HL-60 (cell line): Measurements from ENCODE around the gene GCK.

Experiments
- DNase-seq, 2 experiments: peaks; one replicate each; pipeline ENCODE4 v3.0.0-alpha.2; 2010 to 2020; ENCODE audit warnings: low read depth in 1 of 2, low spot score in 1 of 2
- H3K27ac ChIP-seq: fragments of 250-450 bp; sonication (Bioruptor Pico); replicated peaks from 2 replicates; pipeline ENCODE4 v1.5.1; 2020; ENCODE audit warnings: mild to moderate bottlenecking, moderate library complexity
- H3K27me3 ChIP-seq: fragments of 250-450 bp; sonication (Bioruptor Pico); 2 replicates; pipeline ENCODE4 v1.5.1; 2021; ENCODE audit warnings: mild to moderate bottlenecking, moderate library complexity; ENCODE audit not compliant: insufficient read depth, poor library complexity, severe bottlenecking
- H3K4me3 ChIP-seq: replicated peaks from 2 replicates; pipeline ENCODE4 v1.5.1; 2011; ENCODE audit warnings: mild to moderate bottlenecking, control low read depth, low read length; ENCODE audit not compliant: insufficient read depth
- CTCF ChIP-seq: IDR thresholded peaks from one replicate; pipeline ENCODE4 v1.5.1; 2011; ENCODE audit warnings: low read length, control low read depth, inconsistent platforms; ENCODE audit not compliant: insufficient read depth
- GABPA ChIP-seq: IDR thresholded peaks from 2 replicates; pipeline ENCODE4 v1.6.1; 2012; ENCODE audit warnings: low read depth
- POLR2AphosphoS5 ChIP-seq: IDR thresholded peaks from 2 replicates; pipeline ENCODE4 v1.6.1; 2012; ENCODE audit warnings: low read depth
- REST ChIP-seq: IDR thresholded peaks from 2 replicates; pipeline ENCODE4 v1.6.1; 2012; ENCODE audit warnings: low read depth; ENCODE audit not compliant: insufficient replicate concordance
- SPI1 ChIP-seq: IDR thresholded peaks from 2 replicates; pipeline ENCODE4 v1.6.1; 2012; ENCODE audit warnings: low read depth, mild to moderate bottlenecking, borderline replicate concordance

Gene GCK

GRCh38 chr7:44121761-44122420, 67.3 kb downstream of the GCK start:
- no peak overlapping the region; the same call in 1 of the 2 replicates for H3K4me3 ChIP-seq
- no peak overlapping the region for H3K27ac ChIP-seq
- no peak for DNase-seq
- TF ChIP-seq REST: no peak
- TF ChIP-seq CTCF: no peak
- TF ChIP-seq SPI1: no peak
- TF ChIP-seq POLR2AphosphoS5: no peak
- TF ChIP-seq GABPA: no peak
- no peaks in the 10 kb centered on the region for H3K27me3 ChIP-seq

GRCh38 chr7:44120395-44120794, 68.8 kb downstream of the GCK start:
- TF ChIP-seq REST: no peak
- no peak overlapping the region for H3K4me3 ChIP-seq
- no peak overlapping the region for H3K27ac ChIP-seq
- no peaks in the 10 kb centered on the region for H3K27me3 ChIP-seq
- no peak for DNase-seq

GRCh38 chr7:44119829-44120380, 69.3 kb downstream of the GCK start:
- no peak for TF ChIP-seq REST
- TF ChIP-seq POLR2AphosphoS5: no peak
- no peak for TF ChIP-seq SPI1
- no peak for TF ChIP-seq GABPA
- TF ChIP-seq CTCF: no peak
- H3K27me3 ChIP-seq: no peaks in the 10 kb centered on the region
- no peak overlapping the region for H3K4me3 ChIP-seq
- H3K27ac ChIP-seq: no peak overlapping the region
- no peak for DNase-seq
